Muscle layer of duodenum (tissue), 2 donors: ENCODE measurements around the gene IFNL3.

Source experiments
- H3K27ac ChIP-seq: one replicate; pipeline ENCODE4 v1.7.0; 2013; ENCODE audit warnings: mild to moderate bottlenecking, low read length
- H3K27me3 ChIP-seq: one replicate; pipeline ENCODE4 v1.7.0; 2013; ENCODE audit warnings: low read depth, mild to moderate bottlenecking, control low read depth, low read length
- H3K36me3 ChIP-seq, 2 donors: one replicate each; pipeline ENCODE4 v1.7.0; 2013; ENCODE audit warnings: low read length in 2 of 2, control low read depth in 1 of 2, mild to moderate bottlenecking in 1 of 2; ENCODE audit not compliant: insufficient read depth in 2 of 2, control insufficient read depth in 1 of 2
- H3K4me1 ChIP-seq, 2 donors: one replicate each; pipeline ENCODE4 v1.7.0; 2013; ENCODE audit warnings: low read length in 2 of 2, mild to moderate bottlenecking in 2 of 2, control low read depth in 1 of 2, moderate library complexity in 1 of 2; ENCODE audit not compliant: insufficient read depth in 2 of 2, control insufficient read depth in 1 of 2
- H3K4me3 ChIP-seq, 2 donors: one replicate each; pipeline ENCODE4 v1.7.0; 2013; ENCODE audit warnings: low read length in 2 of 2, low read depth in 1 of 2, mild to moderate bottlenecking in 1 of 2
- H3K9me3 ChIP-seq, 2 donors: one replicate each; pipeline ENCODE4 v1.7.0; 2013; ENCODE audit warnings: low read length in 2 of 2, control low read depth in 1 of 2, mild to moderate bottlenecking in 1 of 2; ENCODE audit not compliant: control insufficient read depth in 1 of 2
- donor health status: healthy.

IFNL3 gene

GRCh38 chr19:39197808-39198207 lies 47.0 kb downstream of the IFNL3 start:
- H3K4me3 ChIP-seq = no peak overlapping the region
- H3K27ac ChIP-seq = no peak overlapping the region
- H3K9me3 ChIP-seq = no peaks in the 10 kb centered on the region
- H3K36me3 ChIP-seq = no peaks in the 10 kb centered on the region
- peaks cover 32% of the 10 kb centered on the region for H3K27me3 ChIP-seq
- H3K4me1 ChIP-seq = peaks cover 0 to 11% of the 10 kb centered on the region in 2 donors

- Histone ChIP-seq H3K27me3 (peaks cover 28% of the 10 kb centered on the region), H3K4me1 (peaks cover 0 to 11% of the 10 kb centered on the region in 2 donors), H3K4me3 (no peak within 1 kb of the TSS)
Measured at GRCh38 chr19:39196860-39197562, 47.8 kb downstream of the IFNL3 start, which contains the start of gene NCCRP1. NCCRP1 (plus strand) TSS chr19:39196964; CDS start chr19:39196983, 19 bp downstream.

GRCh38 chr19:39196320-39196719 lies 48.5 kb downstream of the IFNL3 start:
- Histone ChIP-seq H3K4me3 (no peak overlapping the region), H3K27ac (no peak overlapping the region), H3K4me1 (peaks cover 0 to 11% of the 10 kb centered on the region in 2 donors), H3K36me3 (no peaks in the 10 kb centered on the region), H3K27me3 (peaks cover 28% of the 10 kb centered on the region), H3K9me3 (no peaks in the 10 kb centered on the region)

More at GRCh38 chr19:39196860-39197562, 47.8 kb downstream of the IFNL3 start, which contains the start of gene NCCRP1:
- no peaks in the 10 kb centered on the region for H3K36me3 ChIP-seq
- no peaks in the 10 kb centered on the region for H3K9me3 ChIP-seq
- no peak within 1 kb of the TSS for H3K27ac ChIP-seq

- Histone ChIP-seq H3K4me1 (peaks cover 0 to 11% of the 10 kb centered on the region in 2 donors), H3K27ac (no peak overlapping the region), H3K9me3 (no peaks in the 10 kb centered on the region), H3K4me3 (no peak overlapping the region), H3K27me3 (peaks cover 28% of the 10 kb centered on the region), H3K36me3 (no peaks in the 10 kb centered on the region)
Measured at GRCh38 chr19:39195755-39196154, 49.1 kb downstream of the IFNL3 start.

GRCh38 chr19:39194832-39195542 lies 49.8 kb downstream of the IFNL3 start:
- Histone ChIP-seq H3K4me3 (no peak overlapping the region), H3K9me3 (no peaks in the 10 kb centered on the region), H3K27ac (no peak overlapping the region), H3K27me3 (peaks cover 28% of the 10 kb centered on the region), H3K4me1 (peaks cover 0 to 11% of the 10 kb centered on the region in 2 donors), H3K36me3 (no peaks in the 10 kb centered on the region)

- H3K4me1 ChIP-seq = peaks cover 0 to 6% of the 10 kb centered on the region in 2 donors
- H3K9me3 ChIP-seq = no peaks in the 10 kb centered on the region
- no peak overlapping the region for H3K4me3 ChIP-seq
- H3K27ac ChIP-seq = no peak overlapping the region
- peaks cover 28% of the 10 kb centered on the region for H3K27me3 ChIP-seq
- H3K36me3 ChIP-seq = no peaks in the 10 kb centered on the region
Measured at GRCh38 chr19:39193803-39194202, 51.0 kb downstream of the IFNL3 start.
